HepG2 (cell line): ENCODE data around the gene PDE8B. TPM values are rescaled to one million over a fixed set of nuclear protein-coding genes. Genes with fewer than 3 reads are reported as not detected.

ENCODE experiments used
- ATAC-seq: fragments of 200-7000 bp; cut with Tn5 transposase; 3 replicates; pipeline ENCODE4 v1.9.1; 2020; ENCODE audit warnings: mild to moderate bottlenecking, moderate library complexity
- BruUV-seq: library from RNA; stranded (reverse); fragments of 400-500 nt; replicated peaks from 2 replicates; lab custom pipeline; 2021; lab: Mats Ljungman, UMichigan
- CTCF ChIA-PET: fragments of 300-600 bp; formaldehyde crosslinking; extraction: SDS; loops from one replicate; lab custom pipeline; 2021; ENCODE audit warnings: low total read pairs, inconsistent platforms, low intra/inter-chr PET ratio; lab: Yijun Ruan, JAX
- POLR2A ChIA-PET: fragments of 350-600 bp; sonication (Branson Sonifier 250); formaldehyde crosslinking; loops from one replicate; lab custom pipeline; 2020; ENCODE audit warnings: antibody characterized with exemption, inconsistent platforms; lab: Yijun Ruan, JAX
- DNase-seq: peaks from one replicate; pipeline ENCODE4 v3.0.0-alpha.2; 2015; ENCODE audit warnings: low spot score
- FAIRE-seq: peaks from 3 replicates; lab custom pipeline; 2011; peaks lifted over from hg19 to GRCh38; lab: Jason Lieb, UNC
- H2AFZ ChIP-seq: one replicate; pipeline ENCODE4 v1.6.1; 2011; ENCODE audit warnings: low read length, inconsistent platforms
- H3K27ac ChIP-seq: fragments of 300-600 bp; 3 replicates; pipeline ENCODE4 v1.8.0; 2011; ENCODE audit warnings: mixed run types, mild to moderate bottlenecking, mixed read lengths, low read length, inconsistent platforms; ENCODE audit not compliant: insufficient read depth; ENCODE audit errors: extremely low read length
- H3K27me3 ChIP-seq, 2 experiments: fragments of 200-600 bp in 1 of 2; 2 replicates in 1 of 2; 3 replicates in 1 of 2; pipeline versions ENCODE4 v1.6.0 to v1.8.0; 2011; ENCODE audit warnings: low read length in 2 of 2, mild to moderate bottlenecking in 2 of 2, moderate library complexity in 2 of 2, inconsistent platforms in 1 of 2; ENCODE audit not compliant: insufficient read depth in 2 of 2, control insufficient read depth in 1 of 2
- H3K36me3 ChIP-seq, 2 experiments: fragments of 200-600 bp in 1 of 2; replicated peaks in 1 of 2; 2 replicates in 1 of 2; 3 replicates in 1 of 2; pipeline versions ENCODE4 v1.5.1 to v1.8.0; 2011; ENCODE audit warnings: low read length in 2 of 2, inconsistent platforms in 1 of 2; ENCODE audit not compliant: insufficient read depth in 2 of 2, control insufficient read depth in 1 of 2
- H3K4me1 ChIP-seq: 2 replicates; pipeline ENCODE4 v1.5.1; 2012; ENCODE audit warnings: low read length, inconsistent platforms; ENCODE audit not compliant: insufficient read depth
- H3K4me2 ChIP-seq: 2 replicates; pipeline ENCODE4 v1.6.0; 2011; ENCODE audit warnings: low read depth, low read length, inconsistent platforms
- H3K4me3 ChIP-seq, 3 experiments: fragments of 200-600 bp in 1 of 3; sonication (generic), shearing (Covaris generic) in 1 of 3; replicated peaks in 1 of 3; 2 replicates each; pipeline ENCODE4 v1.5.1; 2011 to 2016; ENCODE audit warnings: low read length in 3 of 3, inconsistent platforms in 2 of 3, low read depth in 2 of 3, mild to moderate bottlenecking in 2 of 3, control low read depth in 1 of 3, mixed read lengths in 1 of 3; ENCODE audit not compliant: insufficient read depth in 1 of 3
- H3K79me2 ChIP-seq: one replicate; pipeline ENCODE4 v1.6.1; 2011; ENCODE audit warnings: low read length, inconsistent platforms; ENCODE audit not compliant: insufficient read depth
- H3K9ac ChIP-seq: 2 replicates; pipeline ENCODE4 v1.6.0; 2011; ENCODE audit warnings: mild to moderate bottlenecking, low read depth, low read length, inconsistent platforms; ENCODE audit not compliant: insufficient read depth
- H3K9me3 ChIP-seq: 2 replicates; pipeline ENCODE4 v1.5.1; 2012; ENCODE audit warnings: mild to moderate bottlenecking, low read length
- H4K20me1 ChIP-seq: 2 replicates; pipeline ENCODE4 v1.6.0; 2011; ENCODE audit warnings: inconsistent platforms, mild to moderate bottlenecking, low read length, moderate library complexity; ENCODE audit not compliant: insufficient read depth
- REST ChIP-seq, 2 experiments: IDR thresholded peaks; 2 replicates each; pipeline ENCODE4 v1.6.1; 2011 to 2012; ENCODE audit warnings: low read length in 2 of 2, borderline replicate concordance in 1 of 2, low read depth in 1 of 2, mild to moderate bottlenecking in 1 of 2, moderate library complexity in 1 of 2
- RFX1 ChIP-seq: fragments of 450-650 bp; IDR thresholded peaks from 2 replicates; pipeline ENCODE4 v1.6.1; 2017
- RNF219 ChIP-seq: sonication (generic); formaldehyde crosslinking; IDR thresholded peaks from 2 replicates; pipeline ENCODE4 v1.5.0; 2020; ENCODE audit warnings: mild to moderate bottlenecking, missing genetic modification reagents
- U2AF2 ChIP-seq: fragments of 200-400 bp; formaldehyde crosslinking; IDR thresholded peaks from 2 replicates; pipeline ENCODE4 v1.6.1; 2017; ENCODE audit warnings: low read depth, mild to moderate bottlenecking, low read length
- ZNF20 ChIP-seq: sonication (generic); formaldehyde crosslinking; IDR thresholded peaks from 2 replicates; pipeline ENCODE4 v1.4.0; 2020; ENCODE audit warnings: mild to moderate bottlenecking, moderate library complexity, missing genetic modification reagents
- WGBS: methylation state at CpG from one replicate; pipeline ENCODE4 v1.1.6; 2017; ENCODE audit warnings: low lambda C conversion rate; 5-methylcytosine and 5-hydroxymethylcytosine counted together
- in situ Hi-C: cut with HindIII; loops from 2 replicates; pipeline ENCODE4 v1.10.0; 2017; ENCODE audit warnings: low pct_unique_long_range_greater_than_20kb; ENCODE audit not compliant: extremely low pct_ligation_motif_present
- intact Hi-C: fragments of 100-400 bp; cut with micrococcal nuclease; formaldehyde crosslinking; loops from one replicate; pipeline ENCODE4 v1.10.0; 2022; ENCODE audit not compliant: unreplicated experiment
- polyA plus RNA-seq, 8 experiments: library from polyadenylated mRNA; depleted of rRNA in 3 of 8; stranded (reverse) in 7 of 8; unstranded in 1 of 8; fragments of >200 nt; fragmentation: Illumina TruSeq in 4 of 8; extraction: Trizol in 4 of 8; gene quantifications; 2 replicates each; pipeline versions ENCODE4 v1.2.1 to v1.2.3, GENCODE V29; 2011 to 2016; ENCODE audit warnings: low read depth in 4 of 8, missing spikeins in 1 of 8, mixed read lengths in 1 of 8; ENCODE audit not compliant: insufficient read depth in 1 of 8
- total RNA-seq, 5 experiments: library from RNA; depleted of rRNA; stranded (reverse); fragments of >200 nt; fragmentation: Illumina TruSeq; extraction: Trizol; gene quantifications; 2 replicates each; pipeline ENCODE4 v1.2.3, GENCODE V29; 2016; ENCODE audit warnings: low read depth in 1 of 5

PDE8B gene
- total and polyA plus RNA-seq, 2 of the 13 experiments (the other 11 are each of a cell fraction or from before 2014, with no cell fraction given): 0.07 TPM; not detected in 1

GRCh38 chr5:77444356-77444755 lies 233.9 kb downstream of the PDE8B start (continued):
- TF ChIP-seq REST (IDR thresholded peaks at IDR 0.05; ENCODE audit: borderline replicate concordance in 1 of 2, low read depth in 1 of 2, low read length in 2 of 2) (no peak), ZNF20 (CRISPR knock-in tag) (no peak), U2AF2 (no peak)

GRCh38 chr5:77448831-77449230 lies 238.4 kb downstream of the PDE8B start:
- Histone ChIP-seq H3K79me2 (no peaks in the 10 kb centered on the region), H3K27ac (no peak overlapping the region), H3K4me3 (no peak overlapping the region), H3K9ac (no peak overlapping the region), H3K4me1 (no peaks in the 10 kb centered on the region), H3K27me3 (no peaks in the 10 kb centered on the region), H3K36me3 (peaks cover 0 to 10% of the 10 kb centered on the region in 2 experiments; a peak in 1 of 5 replicates), H4K20me1 (no peaks in the 10 kb centered on the region), H3K9me3 (no peaks in the 10 kb centered on the region), H3K4me2 (no peak overlapping the region), H2AFZ (no peak overlapping the region)
- BruUV-seq: no TSS peak
- ChIA-PET CTCF (no interaction called here), POLR2A (no interaction called here)
- no peak for DNase-seq
- WGBS: 100% methylated on average over 1 of the region's 1 CpG
- ATAC-seq: no peak
- in situ Hi-C loops (no loop called here), intact Hi-C loops (no loop called here)
- TF ChIP-seq RNF219: no peak
- no peak for TF ChIP-seq RFX1
- FAIRE-seq: no peak
